ENCODE results near the gene GDI2. TPM values are rescaled to one million over a fixed set of nuclear protein-coding genes. Genes with fewer than 3 reads are reported as not detected.
A peak's percentile ranks its signal among the peaks of the same experiment; 100 is the strongest.

Gene GDI2
- total and polyA plus RNA-seq, 5 donors: 47.5 to 111 (median 102) TPM

GRCh38 chr10:5744849-5745248 is 68.4 kb downstream of the GDI2 start:
- Histone ChIP-seq H3K27ac (ENCODE audit: low read length) (no peak overlapping the region), H3K27me3 (ENCODE audit: control insufficient read depth, insufficient read depth) (no peaks in the 10 kb centered on the region), H3K4me3 (ENCODE audit: low read length) (no peak overlapping the region), H3K9me3 (ENCODE audit: control insufficient read depth, low read length) (no peaks in the 10 kb centered on the region), H3K4me1 (ENCODE audit: control insufficient read depth, insufficient read depth, low read length) (no peaks in the 10 kb centered on the region)
- ATAC-seq (no peak), DNase-seq (no peak)
- intact Hi-C loops (cut with DNase I): no loop called here
- 93% methylated on average over 5 of the region's 5 CpGs for WGBS

GRCh38 chr10:5743736-5744135 is 69.5 kb downstream of the GDI2 start:
- DNase-seq: no peak
- WGBS: 56% methylated on average over 5 of the region's 5 CpGs
- Histone ChIP-seq H3K27ac (ENCODE audit: low read length) (no peak overlapping the region), H3K4me3 (ENCODE audit: low read length) (no peak overlapping the region), H3K27me3 (ENCODE audit: control insufficient read depth, insufficient read depth) (no peaks in the 10 kb centered on the region), H3K4me1 (ENCODE audit: control insufficient read depth, insufficient read depth, low read length) (no peaks in the 10 kb centered on the region), H3K9me3 (ENCODE audit: control insufficient read depth, low read length) (no peaks in the 10 kb centered on the region)
- intact Hi-C loops (cut with DNase I): no loop called here
- no peak for ATAC-seq

GRCh38 chr10:5742116-5742515 is 71.1 kb downstream of the GDI2 start:
- no peak overlapping the region for H3K27ac ChIP-seq (ENCODE audit: low read length)
- no peak for DNase-seq
- H3K9me3 ChIP-seq (ENCODE audit: control insufficient read depth, low read length): no peaks in the 10 kb centered on the region
- no peaks in the 10 kb centered on the region for H3K27me3 ChIP-seq (ENCODE audit: control insufficient read depth, insufficient read depth)
- intact Hi-C loops (cut with DNase I): no loop called here
- H3K4me3 ChIP-seq (ENCODE audit: low read length): no peak overlapping the region
- ATAC-seq: no peak
- H3K4me1 ChIP-seq (ENCODE audit: control insufficient read depth, insufficient read depth, low read length): peaks cover 2% of the 10 kb centered on the region
- 74% methylated on average over 6 of the region's 6 CpGs for WGBS

- Histone ChIP-seq H3K4me1 (ENCODE audit: control insufficient read depth, insufficient read depth, low read length) (peaks cover 2% of the 10 kb centered on the region), H3K9me3 (ENCODE audit: control insufficient read depth, low read length) (no peaks in the 10 kb centered on the region), H3K4me3 (ENCODE audit: low read length) (no peak overlapping the region), H3K27ac (ENCODE audit: low read length) (no peak overlapping the region), H3K27me3 (ENCODE audit: control insufficient read depth, insufficient read depth) (no peaks in the 10 kb centered on the region)
- DNase-seq (no peak), ATAC-seq (no peak)
- intact Hi-C loops (cut with DNase I): no loop called here
- 80% methylated on average over 1 of the region's 1 CpG for WGBS
Observed at GRCh38 chr10:5741276-5741675, 72.0 kb downstream of the GDI2 start.

- Histone ChIP-seq H3K4me1 (ENCODE audit: control insufficient read depth, insufficient read depth, low read length) (peaks cover 2% of the 10 kb centered on the region), H3K27me3 (ENCODE audit: control insufficient read depth, insufficient read depth) (no peaks in the 10 kb centered on the region), H3K9me3 (ENCODE audit: control insufficient read depth, low read length) (no peaks in the 10 kb centered on the region), H3K27ac (ENCODE audit: low read length) (no peak overlapping the region), H3K4me3 (ENCODE audit: low read length) (no peak overlapping the region)
- WGBS: 55% methylated on average over 2 of the region's 2 CpGs
- DNase-seq (no peak), ATAC-seq (no peak)
- intact Hi-C loops (cut with DNase I): no loop called here
Observed at GRCh38 chr10:5738427-5738826, 74.8 kb downstream of the GDI2 start.

- intact Hi-C loops (cut with DNase I): no loop called here
- DNase-seq: peak in 1 of 3 donors; percentile 25
- Histone ChIP-seq H3K27ac (ENCODE audit: low read length) (no peak overlapping the region), H3K9me3 (ENCODE audit: control insufficient read depth, low read length) (no peaks in the 10 kb centered on the region), H3K4me1 (ENCODE audit: control insufficient read depth, insufficient read depth, low read length) (peaks cover 3% of the 10 kb centered on the region), H3K27me3 (ENCODE audit: control insufficient read depth, insufficient read depth) (no peaks in the 10 kb centered on the region), H3K4me3 (ENCODE audit: low read length) (no peak overlapping the region)
- ATAC-seq: no peak
- WGBS: 72% methylated on average over 5 of the region's 5 CpGs
Observed at GRCh38 chr10:5737352-5737751, 75.9 kb downstream of the GDI2 start.

GRCh38 chr10:5736591-5736990 is 76.6 kb downstream of the GDI2 start:
- Histone ChIP-seq H3K9me3 (ENCODE audit: control insufficient read depth, low read length) (no peaks in the 10 kb centered on the region), H3K27me3 (ENCODE audit: control insufficient read depth, insufficient read depth) (no peaks in the 10 kb centered on the region), H3K27ac (ENCODE audit: low read length) (no peak overlapping the region), H3K4me1 (ENCODE audit: control insufficient read depth, insufficient read depth, low read length) (peaks cover 3% of the 10 kb centered on the region), H3K4me3 (ENCODE audit: low read length) (no peak overlapping the region)
- no peak for ATAC-seq
- DNase-seq: no peak
- WGBS: 72% methylated on average over 1 of the region's 1 CpG
- intact Hi-C loops (cut with DNase I): no loop called here

GRCh38 chr10:5735119-5735518 is 78.1 kb downstream of the GDI2 start:
- H3K9me3 ChIP-seq (ENCODE audit: control insufficient read depth, low read length): no peaks in the 10 kb centered on the region
- no peak for ATAC-seq
- intact Hi-C loops (cut with DNase I): no loop called here
- H3K4me3 ChIP-seq (ENCODE audit: low read length): no peak overlapping the region
- H3K4me1 ChIP-seq (ENCODE audit: control insufficient read depth, insufficient read depth, low read length): peaks cover 3% of the 10 kb centered on the region
- H3K27me3 ChIP-seq (ENCODE audit: control insufficient read depth, insufficient read depth): no peaks in the 10 kb centered on the region
- no peak overlapping the region for H3K27ac ChIP-seq (ENCODE audit: low read length)
- WGBS: 100% methylated on average over 1 of the region's 1 CpG
- DNase-seq: no peak

GRCh38 chr10:5732141-5732540 is 81.1 kb downstream of the GDI2 start:
- peaks cover 2% of the 10 kb centered on the region for H3K4me1 ChIP-seq (ENCODE audit: control insufficient read depth, insufficient read depth, low read length)
- DNase-seq (peak in 2 of 3 donors; percentile 61 to 66), ATAC-seq (peak; percentile 79 to 80)
- 42% methylated on average over 4 of the region's 4 CpGs for WGBS
- intact Hi-C loops (cut with DNase I): no loop called here
- no peak overlapping the region for H3K4me3 ChIP-seq (ENCODE audit: low read length)
- H3K9me3 ChIP-seq (ENCODE audit: control insufficient read depth, low read length): no peaks in the 10 kb centered on the region
- peak overlapping the region; percentile 52 for H3K27ac ChIP-seq (ENCODE audit: low read length)
- H3K27me3 ChIP-seq (ENCODE audit: control insufficient read depth, insufficient read depth): no peaks in the 10 kb centered on the region

GRCh38 chr10:5731559-5731958 is 81.7 kb downstream of the GDI2 start:
- ATAC-seq (no peak), DNase-seq (no peak)
- intact Hi-C loops (cut with DNase I): no loop called here
- peak overlapping the region; percentile 24 for H3K27ac ChIP-seq (ENCODE audit: low read length)
- peaks cover 2% of the 10 kb centered on the region for H3K4me1 ChIP-seq (ENCODE audit: control insufficient read depth, insufficient read depth, low read length)
- H3K4me3 ChIP-seq (ENCODE audit: low read length): no peak overlapping the region
- WGBS: 59% methylated on average over 3 of the region's 3 CpGs
- H3K9me3 ChIP-seq (ENCODE audit: control insufficient read depth, low read length): no peaks in the 10 kb centered on the region
- H3K27me3 ChIP-seq (ENCODE audit: control insufficient read depth, insufficient read depth): no peaks in the 10 kb centered on the region

- DNase-seq (no peak), ATAC-seq (no peak)
- WGBS: 92% methylated on average over 4 of the region's 4 CpGs
- Histone ChIP-seq H3K4me3 (ENCODE audit: low read length) (no peak overlapping the region), H3K9me3 (ENCODE audit: control insufficient read depth, low read length) (no peaks in the 10 kb centered on the region), H3K4me1 (ENCODE audit: control insufficient read depth, insufficient read depth, low read length) (peaks cover 2% of the 10 kb centered on the region), H3K27ac (ENCODE audit: low read length) (no peak overlapping the region), H3K27me3 (ENCODE audit: control insufficient read depth, insufficient read depth) (no peaks in the 10 kb centered on the region)
- intact Hi-C loops (cut with DNase I): no loop called here
Observed at GRCh38 chr10:5730766-5731165, 82.5 kb downstream of the GDI2 start.

- Histone ChIP-seq H3K4me3 (ENCODE audit: low read length) (no peak overlapping the region), H3K9me3 (ENCODE audit: control insufficient read depth, low read length) (no peaks in the 10 kb centered on the region), H3K27ac (ENCODE audit: low read length) (no peak overlapping the region), H3K4me1 (ENCODE audit: control insufficient read depth, insufficient read depth, low read length) (no peaks in the 10 kb centered on the region), H3K27me3 (ENCODE audit: control insufficient read depth, insufficient read depth) (no peaks in the 10 kb centered on the region)
- intact Hi-C loops (cut with DNase I): no loop called here
- 76% methylated on average over 2 of the region's 2 CpGs for WGBS
- DNase-seq (no peak), ATAC-seq (no peak)
Observed at GRCh38 chr10:5723692-5724091, 89.5 kb downstream of the GDI2 start.

All from right cardiac atrium (tissue), 5 donors.